Measurements from ENCODE around the gene PRSS21. TPM values are rescaled to one million over a fixed set of nuclear protein-coding genes. Genes with fewer than 3 reads are reported as not detected.

The PRSS21 gene
- total RNA-seq, 1 donor from 2014 or later = 0.29 TPM

GRCh38 chr16:2866431-2866830 lies 49.4 kb downstream of the PRSS21 start:
- Histone ChIP-seq H3K36me3 (ENCODE audit: control insufficient read depth, insufficient read depth, low read length) (no peaks in the 10 kb centered on the region), H3K4me3 (ENCODE audit: low read depth, low read length) (no peak overlapping the region), H3K27me3 (ENCODE audit: control insufficient read depth, insufficient read depth, low read length) (no peaks in the 10 kb centered on the region)
- TF ChIP-seq CTCF (IDR thresholded peaks at IDR 0.05; ENCODE audit: insufficient read depth, low read length, poor library complexity, severe bottlenecking) = no peak
- no peak for DNase-seq (ENCODE audit: low read depth)

- no peak for DNase-seq (ENCODE audit: low read depth)
- TF ChIP-seq CTCF (IDR thresholded peaks at IDR 0.05; ENCODE audit: insufficient read depth, low read length, poor library complexity, severe bottlenecking) = no peak
- Histone ChIP-seq H3K4me3 (ENCODE audit: low read depth, low read length) (peak overlapping the region; percentile 49), H3K27me3 (ENCODE audit: control insufficient read depth, insufficient read depth, low read length) (no peaks in the 10 kb centered on the region), H3K36me3 (ENCODE audit: control insufficient read depth, insufficient read depth, low read length) (no peaks in the 10 kb centered on the region)
Measured at GRCh38 chr16:2867661-2867986, 50.6 kb downstream of the PRSS21 start.

GRCh38 chr16:2867987-2868789 lies 51.2 kb downstream of the PRSS21 start:
- H3K4me3 ChIP-seq (ENCODE audit: low read depth, low read length) = peak overlapping the region; percentile 49
- TF ChIP-seq CTCF (IDR thresholded peaks at IDR 0.05; ENCODE audit: insufficient read depth, low read length, poor library complexity, severe bottlenecking) = peak; percentile 98
- H3K27me3 ChIP-seq (ENCODE audit: control insufficient read depth, insufficient read depth, low read length) = no peaks in the 10 kb centered on the region
- DNase-seq (ENCODE audit: low read depth) = no peak
- H3K36me3 ChIP-seq (ENCODE audit: control insufficient read depth, insufficient read depth, low read length) = no peaks in the 10 kb centered on the region

Other genes with a start within 250 kb of the PRSS21 start
- gene KCTD5, start 134.7 kb upstream of the PRSS21 start, total RNA-seq = 47.4 and 47.8 TPM in 2 replicates
- 2.9 and 3.1 TPM in 2 replicates for gene PRSS27, start 97.0 kb upstream of the PRSS21 start, total RNA-seq
- gene SRRM2, start 64.6 kb upstream of the PRSS21 start, total RNA-seq = 82.6 and 136 TPM in 2 replicates
- gene ELOB, start 40.0 kb upstream of the PRSS21 start, total RNA-seq = 557 and 714 TPM in 2 replicates
- not detected in 2 replicates for gene PRSS33, start 29.7 kb upstream of the PRSS21 start, total RNA-seq
- not detected in 2 replicates for gene PRSS41, start 18.8 kb upstream of the PRSS21 start, total RNA-seq
- gene ZG16B, start 13.1 kb downstream of the PRSS21 start, total RNA-seq = 1.1 and 2.8 TPM in 2 replicates
- gene PRSS22, start 40.9 kb downstream of the PRSS21 start, total RNA-seq = 71.8 and 76.0 TPM in 2 replicates
- gene FLYWCH2, start 66.0 kb downstream of the PRSS21 start, total RNA-seq = 58.6 and 69.5 TPM in 2 replicates
- gene FLYWCH1, start 94.7 kb downstream of the PRSS21 start, total RNA-seq = 48.4 and 66.1 TPM in 2 replicates
- 0.04 and 1.3 TPM in 2 replicates for gene KREMEN2, start 147.0 kb downstream of the PRSS21 start, total RNA-seq
- gene PAQR4, start 152.1 kb downstream of the PRSS21 start, total RNA-seq = 14.2 and 15.2 TPM in 2 replicates
- gene PKMYT1, start 163.2 kb downstream of the PRSS21 start, total RNA-seq = 5.1 and 6.1 TPM in 2 replicates
- gene CLDN9, start 195.7 kb downstream of the PRSS21 start, total RNA-seq = 1.0 and 3.1 TPM in 2 replicates
- 319 and 359 TPM in 2 replicates for gene CLDN6, start 200.9 kb downstream of the PRSS21 start, total RNA-seq
- gene TNFRSF12A, start 203.1 kb downstream of the PRSS21 start, total RNA-seq = 572 and 754 TPM in 2 replicates
- 10.2 and 18.4 TPM in 2 replicates for gene HCFC1R1, start 206.7 kb downstream of the PRSS21 start, total RNA-seq
- gene THOC6, start 206.8 kb downstream of the PRSS21 start, total RNA-seq = 12.2 and 17.0 TPM in 2 replicates
- gene BICDL2, start 219.7 kb downstream of the PRSS21 start, total RNA-seq = 6.9 and 9.2 TPM in 2 replicates
- 0.17 TPM in 1 of 2 replicates, not detected in the other for gene MMP25, start 229.3 kb downstream of the PRSS21 start, total RNA-seq
- 621 and 682 TPM in 2 replicates for gene IL32, start 248.4 kb downstream of the PRSS21 start, total RNA-seq